PC-3 (cell line): Measurements from ENCODE around the gene IRF5.

Experiments used
- CTCF ChIP-seq: fragments of 300-600 bp; sonication (generic); conservative IDR thresholded peaks from 2 replicates; pipeline ENCODE4 v1.5.1; 2017; ENCODE audit warnings: antibody characterized with exemption, low read depth, mild to moderate bottlenecking, low read length
- EZH2 ChIP-seq: fragments of 300-600 bp; sonication (generic); IDR thresholded peaks from one replicate; pipeline ENCODE4 v1.6.1; 2017; ENCODE audit warnings: antibody characterized with exemption, mild to moderate bottlenecking, low read length; ENCODE audit not compliant: unreplicated experiment
- EZH2phosphoT487 ChIP-seq: fragments of 300-600 bp; sonication (generic); IDR thresholded peaks from 2 replicates; pipeline ENCODE4 v1.6.1; 2018; ENCODE audit warnings: mild to moderate bottlenecking, antibody characterized with exemption, low read length, borderline replicate concordance

- peak; percentile 43 for TF ChIP-seq CTCF
- TF ChIP-seq EZH2 = no peak
- TF ChIP-seq EZH2phosphoT487 = no peak
Observed at GRCh38 chr7:128946936-128947830, 9.5 kb downstream of the IRF5 start.
